Measurements from ENCODE around the gene BZW1. TPM values are rescaled to one million over a fixed set of nuclear protein-coding genes. Genes with fewer than 3 reads are reported as not detected.

The BZW1 gene
- total and polyA plus RNA-seq, 2 experiments from 2014 or later = 118 to 323 TPM

DNA sequence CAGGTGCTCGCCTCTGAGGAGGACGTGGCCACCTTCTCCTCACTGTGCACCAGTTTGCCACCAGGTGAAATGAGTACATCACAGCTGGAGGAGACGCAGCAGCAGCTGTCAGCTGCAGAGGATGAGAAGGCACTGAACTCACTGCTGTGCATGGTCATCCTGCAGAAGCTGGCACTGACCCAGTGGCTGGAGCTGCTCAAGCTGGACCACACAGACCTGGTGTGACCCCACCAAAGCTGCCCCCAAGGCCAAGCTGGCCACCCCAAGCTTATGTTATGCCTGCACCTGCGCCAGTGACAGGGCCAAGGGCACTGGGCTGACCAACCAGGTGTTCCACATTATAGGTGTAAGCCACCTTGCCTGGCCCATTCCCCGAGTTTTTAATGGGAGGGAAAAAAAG lies 33.5 kb downstream of the BZW1 start:
- no peak overlapping the region for H2AFZ ChIP-seq
- no peaks in the 10 kb centered on the region for H3F3A ChIP-seq (replicated peaks; ENCODE audit: low read depth)
- no peaks in the 10 kb centered on the region for H3K4me1 ChIP-seq (ENCODE audit: insufficient read depth)
- H3K27me3 ChIP-seq (ENCODE audit: insufficient read depth) = no peaks in the 10 kb centered on the region
- H3K27me3 Mint-ChIP-seq (ENCODE audit: insufficient read depth, low read depth, poor library complexity) = peaks cover 2% of the 10 kb centered on the region
- H3K27ac Mint-ChIP-seq = no peak overlapping the region
- no peaks in the 10 kb centered on the region for H3K36me3 ChIP-seq (ENCODE audit: insufficient read depth)
- DNase-seq (ENCODE audit: low spot score) (no peak), ATAC-seq (no peak)
- H3K4me2 ChIP-seq = no peak overlapping the region
- H3K79me2 ChIP-seq (replicated peaks; ENCODE audit: insufficient read depth) = no peaks in the 10 kb centered on the region
- no peak overlapping the region for H3K4me3 ChIP-seq
- TF ChIP-seq POLR2AphosphoS5 (IDR thresholded peaks at IDR 0.05; ENCODE audit: low read depth) (no peak), NANOG (IDR thresholded peaks at IDR 0.05; ENCODE audit: borderline replicate concordance) (no peak), CREB1 (CRISPR knock-in tag; IDR thresholded peaks at IDR 0.05; ENCODE audit: low read depth) (no peak), JUNB (IDR thresholded peaks at IDR 0.05; ENCODE audit: unreplicated experiment) (no peak), EZH2phosphoT487 (IDR thresholded peaks at IDR 0.05; ENCODE audit: unreplicated experiment) (no peak), ZNF114 (CRISPR knock-in tag; IDR thresholded peaks at IDR 0.05) (no peak)
- TF ChIP-seq, protein P1, sequence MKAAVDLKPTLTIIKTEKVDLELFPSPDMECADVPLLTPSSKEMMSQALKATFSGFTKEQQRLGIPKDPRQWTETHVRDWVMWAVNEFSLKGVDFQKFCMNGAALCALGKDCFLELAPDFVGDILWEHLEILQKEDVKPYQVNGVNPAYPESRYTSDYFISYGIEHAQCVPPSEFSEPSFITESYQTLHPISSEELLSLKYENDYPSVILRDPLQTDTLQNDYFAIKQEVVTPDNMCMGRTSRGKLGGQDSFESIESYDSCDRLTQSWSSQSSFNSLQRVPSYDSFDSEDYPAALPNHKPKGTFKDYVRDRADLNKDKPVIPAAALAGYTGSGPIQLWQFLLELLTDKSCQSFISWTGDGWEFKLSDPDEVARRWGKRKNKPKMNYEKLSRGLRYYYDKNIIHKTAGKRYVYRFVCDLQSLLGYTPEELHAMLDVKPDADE (IDR thresholded peaks at IDR 0.05) = no peak
- TF ChIP-seq, protein P2, sequence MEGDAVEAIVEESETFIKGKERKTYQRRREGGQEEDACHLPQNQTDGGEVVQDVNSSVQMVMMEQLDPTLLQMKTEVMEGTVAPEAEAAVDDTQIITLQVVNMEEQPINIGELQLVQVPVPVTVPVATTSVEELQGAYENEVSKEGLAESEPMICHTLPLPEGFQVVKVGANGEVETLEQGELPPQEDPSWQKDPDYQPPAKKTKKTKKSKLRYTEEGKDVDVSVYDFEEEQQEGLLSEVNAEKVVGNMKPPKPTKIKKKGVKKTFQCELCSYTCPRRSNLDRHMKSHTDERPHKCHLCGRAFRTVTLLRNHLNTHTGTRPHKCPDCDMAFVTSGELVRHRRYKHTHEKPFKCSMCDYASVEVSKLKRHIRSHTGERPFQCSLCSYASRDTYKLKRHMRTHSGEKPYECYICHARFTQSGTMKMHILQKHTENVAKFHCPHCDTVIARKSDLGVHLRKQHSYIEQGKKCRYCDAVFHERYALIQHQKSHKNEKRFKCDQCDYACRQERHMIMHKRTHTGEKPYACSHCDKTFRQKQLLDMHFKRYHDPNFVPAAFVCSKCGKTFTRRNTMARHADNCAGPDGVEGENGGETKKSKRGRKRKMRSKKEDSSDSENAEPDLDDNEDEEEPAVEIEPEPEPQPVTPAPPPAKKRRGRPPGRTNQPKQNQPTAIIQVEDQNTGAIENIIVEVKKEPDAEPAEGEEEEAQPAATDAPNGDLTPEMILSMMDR (conservative IDR thresholded peaks at IDR 0.05; ENCODE audit: low read depth in 2 of 2) = no peak
- H3K9me3 Mint-ChIP-seq = no peaks in the 10 kb centered on the region
- H3K9me2 ChIP-seq (ENCODE audit: insufficient read depth) = no peaks in the 10 kb centered on the region
- H3K27ac ChIP-seq (ENCODE audit: low read depth) = no peak overlapping the region
- H4K20me1 ChIP-seq (replicated peaks; ENCODE audit: insufficient read depth) = no peaks in the 10 kb centered on the region; the same call in 1 of the 2 replicates
- H3K4me3 Mint-ChIP-seq = no peak overlapping the region
- H3K36me3 Mint-ChIP-seq (ENCODE audit: low read depth) = no peaks in the 10 kb centered on the region
- H3K4me1 Mint-ChIP-seq = no peaks in the 10 kb centered on the region

DNA sequence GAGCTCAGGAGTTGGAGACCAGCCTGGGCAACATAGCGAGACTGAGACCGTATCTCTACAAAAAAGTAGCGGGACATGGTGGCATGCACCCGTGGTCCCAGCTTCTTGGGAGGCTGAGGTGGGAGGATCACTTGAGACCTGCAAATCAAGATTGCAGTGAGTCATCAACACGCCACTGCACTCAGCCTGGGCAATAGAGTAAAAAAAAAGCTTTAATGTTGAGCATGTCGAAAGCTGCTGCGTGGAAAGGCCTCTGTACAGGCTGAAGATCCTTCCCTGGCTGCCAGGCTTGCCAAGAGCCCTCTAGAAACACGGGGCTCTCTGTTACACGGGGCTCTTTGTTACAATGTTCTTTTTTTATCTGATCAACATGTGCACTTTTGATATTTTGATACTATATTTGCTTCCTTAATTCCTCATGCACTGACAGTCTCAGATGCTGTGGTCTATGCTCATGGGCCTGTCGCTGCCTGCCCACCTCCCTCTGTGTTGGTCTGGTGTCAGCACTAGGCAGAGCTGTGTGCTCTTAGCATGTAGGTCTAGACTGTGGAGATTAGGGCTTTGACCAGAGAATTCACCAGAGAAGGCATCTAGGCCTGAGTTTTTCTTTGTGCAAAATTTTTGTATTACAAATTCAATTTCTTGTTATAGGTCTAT lies 34.1 kb downstream of the BZW1 start:
- Mint-ChIP-seq H3K4me1 (no peaks in the 10 kb centered on the region), H3K36me3 (ENCODE audit: low read depth) (no peaks in the 10 kb centered on the region), H3K27me3 (ENCODE audit: insufficient read depth, low read depth, poor library complexity) (peaks cover 4% of the 10 kb centered on the region), H3K4me3 (no peak overlapping the region), H3K9me3 (no peaks in the 10 kb centered on the region), H3K27ac (no peak overlapping the region)
- H3K27ac ChIP-seq (ENCODE audit: low read depth) = no peak overlapping the region
- H3K4me3 ChIP-seq = no peak overlapping the region
- H4K20me1 ChIP-seq (replicated peaks; ENCODE audit: insufficient read depth) = no peaks in the 10 kb centered on the region; the same call in 1 of the 2 replicates
- no peaks in the 10 kb centered on the region for H3K27me3 ChIP-seq (ENCODE audit: insufficient read depth)
- H3K4me1 ChIP-seq (ENCODE audit: insufficient read depth) = no peaks in the 10 kb centered on the region
- no peak for DNase-seq (ENCODE audit: low spot score)
- no peaks in the 10 kb centered on the region for H3F3A ChIP-seq (replicated peaks; ENCODE audit: low read depth)
- TF ChIP-seq EZH2 (IDR thresholded peaks at IDR 0.05; ENCODE audit: low read depth, unreplicated experiment) (no peak), EZH2phosphoT487 (IDR thresholded peaks at IDR 0.05; ENCODE audit: unreplicated experiment) (no peak)
- TF ChIP-seq, protein P3, sequence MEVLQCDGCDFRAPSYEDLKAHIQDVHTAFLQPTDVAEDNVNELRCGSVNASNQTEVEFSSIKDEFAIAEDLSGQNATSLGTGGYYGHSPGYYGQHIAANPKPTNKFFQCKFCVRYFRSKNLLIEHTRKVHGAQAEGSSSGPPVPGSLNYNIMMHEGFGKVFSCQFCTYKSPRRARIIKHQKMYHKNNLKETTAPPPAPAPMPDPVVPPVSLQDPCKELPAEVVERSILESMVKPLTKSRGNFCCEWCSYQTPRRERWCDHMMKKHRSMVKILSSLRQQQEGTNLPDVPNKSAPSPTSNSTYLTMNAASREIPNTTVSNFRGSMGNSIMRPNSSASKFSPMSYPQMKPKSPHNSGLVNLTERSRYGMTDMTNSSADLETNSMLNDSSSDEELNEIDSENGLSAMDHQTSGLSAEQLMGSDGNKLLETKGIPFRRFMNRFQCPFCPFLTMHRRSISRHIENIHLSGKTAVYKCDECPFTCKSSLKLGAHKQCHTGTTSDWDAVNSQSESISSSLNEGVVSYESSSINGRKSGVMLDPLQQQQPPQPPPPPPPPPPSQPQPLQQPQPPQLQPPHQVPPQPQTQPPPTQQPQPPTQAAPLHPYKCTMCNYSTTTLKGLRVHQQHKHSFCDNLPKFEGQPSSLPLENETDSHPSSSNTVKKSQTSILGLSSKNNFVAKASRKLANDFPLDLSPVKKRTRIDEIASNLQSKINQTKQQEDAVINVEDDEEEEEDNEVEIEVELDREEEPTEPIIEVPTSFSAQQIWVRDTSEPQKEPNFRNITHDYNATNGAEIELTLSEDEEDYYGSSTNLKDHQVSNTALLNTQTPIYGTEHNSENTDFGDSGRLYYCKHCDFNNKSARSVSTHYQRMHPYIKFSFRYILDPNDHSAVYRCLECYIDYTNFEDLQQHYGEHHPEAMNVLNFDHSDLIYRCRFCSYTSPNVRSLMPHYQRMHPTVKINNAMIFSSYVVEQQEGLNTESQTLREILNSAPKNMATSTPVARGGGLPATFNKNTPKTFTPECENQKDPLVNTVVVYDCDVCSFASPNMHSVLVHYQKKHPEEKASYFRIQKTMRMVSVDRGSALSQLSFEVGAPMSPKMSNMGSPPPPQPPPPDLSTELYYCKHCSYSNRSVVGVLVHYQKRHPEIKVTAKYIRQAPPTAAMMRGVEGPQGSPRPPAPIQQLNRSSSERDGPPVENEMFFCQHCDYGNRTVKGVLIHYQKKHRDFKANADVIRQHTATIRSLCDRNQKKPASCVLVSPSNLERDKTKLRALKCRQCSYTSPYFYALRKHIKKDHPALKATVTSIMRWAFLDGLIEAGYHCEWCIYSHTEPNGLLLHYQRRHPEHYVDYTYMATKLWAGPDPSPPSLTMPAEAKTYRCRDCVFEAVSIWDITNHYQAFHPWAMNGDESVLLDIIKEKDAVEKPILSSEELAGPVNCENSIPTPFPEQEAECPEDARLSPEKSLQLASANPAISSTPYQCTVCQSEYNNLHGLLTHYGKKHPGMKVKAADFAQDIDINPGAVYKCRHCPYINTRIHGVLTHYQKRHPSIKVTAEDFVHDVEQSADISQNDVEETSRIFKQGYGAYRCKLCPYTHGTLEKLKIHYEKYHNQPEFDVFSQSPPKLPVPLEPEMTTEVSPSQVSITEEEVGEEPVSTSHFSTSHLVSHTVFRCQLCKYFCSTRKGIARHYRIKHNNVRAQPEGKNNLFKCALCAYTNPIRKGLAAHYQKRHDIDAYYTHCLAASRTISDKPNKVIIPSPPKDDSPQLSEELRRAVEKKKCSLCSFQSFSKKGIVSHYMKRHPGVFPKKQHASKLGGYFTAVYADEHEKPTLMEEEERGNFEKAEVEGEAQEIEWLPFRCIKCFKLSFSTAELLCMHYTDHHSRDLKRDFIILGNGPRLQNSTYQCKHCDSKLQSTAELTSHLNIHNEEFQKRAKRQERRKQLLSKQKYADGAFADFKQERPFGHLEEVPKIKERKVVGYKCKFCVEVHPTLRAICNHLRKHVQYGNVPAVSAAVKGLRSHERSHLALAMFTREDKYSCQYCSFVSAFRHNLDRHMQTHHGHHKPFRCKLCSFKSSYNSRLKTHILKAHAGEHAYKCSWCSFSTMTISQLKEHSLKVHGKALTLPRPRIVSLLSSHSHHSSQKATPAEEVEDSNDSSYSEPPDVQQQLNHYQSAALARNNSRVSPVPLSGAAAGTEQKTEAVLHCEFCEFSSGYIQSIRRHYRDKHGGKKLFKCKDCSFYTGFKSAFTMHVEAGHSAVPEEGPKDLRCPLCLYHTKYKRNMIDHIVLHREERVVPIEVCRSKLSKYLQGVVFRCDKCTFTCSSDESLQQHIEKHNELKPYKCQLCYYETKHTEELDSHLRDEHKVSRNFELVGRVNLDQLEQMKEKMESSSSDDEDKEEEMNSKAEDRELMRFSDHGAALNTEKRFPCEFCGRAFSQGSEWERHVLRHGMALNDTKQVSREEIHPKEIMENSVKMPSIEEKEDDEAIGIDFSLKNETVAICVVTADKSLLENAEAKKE (CRISPR knock-in tag; IDR thresholded peaks at IDR 0.05) = no peak
- TF ChIP-seq, protein P1 (IDR thresholded peaks at IDR 0.05) = no peak
- H2AFZ ChIP-seq = no peak overlapping the region
- ATAC-seq = no peak
- no peaks in the 10 kb centered on the region for H3K36me3 ChIP-seq (ENCODE audit: insufficient read depth)
- no peaks in the 10 kb centered on the region for H3K79me2 ChIP-seq (replicated peaks; ENCODE audit: insufficient read depth)
- H3K9me2 ChIP-seq (ENCODE audit: insufficient read depth) = no peaks in the 10 kb centered on the region
- no peak overlapping the region for H3K4me2 ChIP-seq

All from GM23338 (cell line).